Measurements from ENCODE around the gene EVA1C. TPM values are rescaled to one million over a fixed set of nuclear protein-coding genes. Genes with fewer than 3 reads are reported as not detected.
"Not testable (repeated sequence)": the region's sequence is repeated elsewhere in the genome, so short reads cannot be mapped to it uniquely, and the experiment has no call there.

EVA1C gene
- total and polyA plus RNA-seq, 9 donors, result 27.1 to 156 (median 48.8) TPM

GRCh38 chr21:32523463-32523862, 111.0 kb downstream of the EVA1C start:
- intact Hi-C loops (cut with DNase I), result loop anchor here in 1 of 4 donors (5.0 kb wide), 1 partner anchor 111 kb away; the partner anchor contains the start of gene EVA1C
- TF ChIP-seq EP300 (IDR thresholded peaks at IDR 0.05) (no peak), POLR2A (IDR thresholded peaks at IDR 0.05) (no peak)
- TF ChIP-seq, protein P1, sequence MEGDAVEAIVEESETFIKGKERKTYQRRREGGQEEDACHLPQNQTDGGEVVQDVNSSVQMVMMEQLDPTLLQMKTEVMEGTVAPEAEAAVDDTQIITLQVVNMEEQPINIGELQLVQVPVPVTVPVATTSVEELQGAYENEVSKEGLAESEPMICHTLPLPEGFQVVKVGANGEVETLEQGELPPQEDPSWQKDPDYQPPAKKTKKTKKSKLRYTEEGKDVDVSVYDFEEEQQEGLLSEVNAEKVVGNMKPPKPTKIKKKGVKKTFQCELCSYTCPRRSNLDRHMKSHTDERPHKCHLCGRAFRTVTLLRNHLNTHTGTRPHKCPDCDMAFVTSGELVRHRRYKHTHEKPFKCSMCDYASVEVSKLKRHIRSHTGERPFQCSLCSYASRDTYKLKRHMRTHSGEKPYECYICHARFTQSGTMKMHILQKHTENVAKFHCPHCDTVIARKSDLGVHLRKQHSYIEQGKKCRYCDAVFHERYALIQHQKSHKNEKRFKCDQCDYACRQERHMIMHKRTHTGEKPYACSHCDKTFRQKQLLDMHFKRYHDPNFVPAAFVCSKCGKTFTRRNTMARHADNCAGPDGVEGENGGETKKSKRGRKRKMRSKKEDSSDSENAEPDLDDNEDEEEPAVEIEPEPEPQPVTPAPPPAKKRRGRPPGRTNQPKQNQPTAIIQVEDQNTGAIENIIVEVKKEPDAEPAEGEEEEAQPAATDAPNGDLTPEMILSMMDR (IDR thresholded peaks at IDR 0.05), result no peak
- Histone ChIP-seq H3K4me3 (no peak overlapping the region), H3K36me3 (no peaks in the 10 kb centered on the region), H3K27me3 (no peaks in the 10 kb centered on the region), H3K27ac (no peak overlapping the region), H3K4me1 (ENCODE audit: insufficient read depth) (peaks cover 7% of the 10 kb centered on the region), H3K9me3 (no peaks in the 10 kb centered on the region)
- no peak for DNase-seq
- 66 to 74% (median 67%) methylated on average over 10 of the region's 10 CpGs for whole genome bisulfite sequencing, 3 donors

GRCh38 chr21:32523988-32524719, 111.6 kb downstream of the EVA1C start:
- intact Hi-C loops (cut with DNase I), result loop anchor here in 1 of 4 donors (5.0 kb wide), 1 partner anchor 112 kb away; the partner anchor contains the start of gene EVA1C
- 37 to 46% (median 42%) methylated on average over 8 of the region's 8 CpGs for WGBS, 3 donors
- Histone ChIP-seq H3K4me1 (ENCODE audit: insufficient read depth) (peaks cover 7% of the 10 kb centered on the region), H3K36me3 (no peaks in the 10 kb centered on the region), H3K27me3 (no peaks in the 10 kb centered on the region), H3K27ac (no peak overlapping the region), H3K4me3 (no peak overlapping the region), H3K9me3 (no peaks in the 10 kb centered on the region)
- DNase-seq, result peak in 1 of 5 donors; percentile 42
- TF ChIP-seq POLR2A (IDR thresholded peaks at IDR 0.05) (no peak), EP300 (IDR thresholded peaks at IDR 0.05) (no peak)
- TF ChIP-seq, protein P1 (IDR thresholded peaks at IDR 0.05), result no peak

DNA sequence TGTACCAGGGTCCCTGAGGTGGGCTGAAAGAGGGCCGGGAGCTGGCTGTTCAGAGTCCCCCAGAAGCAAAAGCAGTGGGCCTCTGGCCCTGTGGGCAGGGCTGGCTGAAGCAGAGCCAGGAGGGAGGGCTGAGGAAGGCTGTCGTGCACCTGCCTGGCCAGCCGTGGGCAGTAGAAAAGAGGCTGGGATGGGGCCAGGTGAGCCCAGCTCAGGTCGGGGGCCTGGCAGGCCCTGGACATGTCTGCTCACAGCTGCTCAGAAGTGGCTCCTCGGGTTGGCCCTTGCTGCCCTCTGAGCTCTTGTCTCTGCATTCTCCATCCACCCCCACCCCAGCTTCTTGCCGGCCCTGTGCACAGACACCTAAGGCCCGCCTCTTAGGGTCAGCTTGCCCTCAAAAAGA, 112.8 kb downstream of the EVA1C start:
- 34 to 35% (median 35%) methylated on average over 7 of the region's 7 CpGs for WGBS, 3 donors

GRCh38 chr21:32529679-32530078, 117.2 kb downstream of the EVA1C start:
- intact Hi-C loops (cut with DNase I), result no loop called here
- no peaks in the 10 kb centered on the region for H3K27me3 ChIP-seq
- H3K4me3 ChIP-seq, result no peak overlapping the region
- TF ChIP-seq EP300 (IDR thresholded peaks at IDR 0.05) (no peak), POLR2A (IDR thresholded peaks at IDR 0.05) (no peak)
- TF ChIP-seq, protein P1 (IDR thresholded peaks at IDR 0.05), result no peak
- no peaks in the 10 kb centered on the region for H3K4me1 ChIP-seq (ENCODE audit: insufficient read depth)
- WGBS, 3 donors, result 71 to 93% (median 80%) methylated on average over 4 of the region's 4 CpGs
- DNase-seq, result no peak
- no peak overlapping the region for H3K27ac ChIP-seq
- H3K9me3 ChIP-seq, result no peaks in the 10 kb centered on the region
- no peaks in the 10 kb centered on the region for H3K36me3 ChIP-seq

More for the DNA sequence above, 112.8 kb downstream of the EVA1C start:
- DNase-seq, result no peak
- Histone ChIP-seq H3K27ac (no peak overlapping the region), H3K4me3 (no peak overlapping the region), H3K4me1 (ENCODE audit: insufficient read depth) (peaks cover 7% of the 10 kb centered on the region), H3K27me3 (no peaks in the 10 kb centered on the region), H3K9me3 (no peaks in the 10 kb centered on the region), H3K36me3 (no peaks in the 10 kb centered on the region)
- TF ChIP-seq EP300 (IDR thresholded peaks at IDR 0.05) (no peak), POLR2A (IDR thresholded peaks at IDR 0.05) (no peak)
- TF ChIP-seq, protein P1 (IDR thresholded peaks at IDR 0.05), result no peak
- intact Hi-C loops (cut with DNase I), result no loop called here

GRCh38 chr21:32530809-32531208, 118.3 kb downstream of the EVA1C start:
- H3K27me3 ChIP-seq; H3K4me3 ChIP-seq; DNase-seq; H3K36me3 ChIP-seq; H3K9me3 ChIP-seq; intact Hi-C loops (cut with DNase I); H3K4me1 ChIP-seq (ENCODE audit: insufficient read depth); H3K27ac ChIP-seq: not testable (repeated sequence)
- WGBS, 3 donors, result 90 to 92% (median 91%) methylated on average over 7 of the region's 7 CpGs

- H3K27ac ChIP-seq; H3K9me3 ChIP-seq; H3K27me3 ChIP-seq; DNase-seq; H3K4me1 ChIP-seq (ENCODE audit: insufficient read depth); H3K4me3 ChIP-seq; intact Hi-C loops (cut with DNase I); H3K36me3 ChIP-seq: not testable (repeated sequence)
- 52 to 58% (median 56%) methylated on average over 3 of the region's 3 CpGs for WGBS, 3 donors
Observed at GRCh38 chr21:32531561-32531960, 119.1 kb downstream of the EVA1C start.

Measured in ovary (tissue), 9 donors.